Measurements from ENCODE around the gene PAPPA.

PAPPA gene

GRCh38 chr9:116320290-116320689 is 166.7 kb downstream of the PAPPA start:
- H3K4me1 ChIP-seq (ENCODE audit: control insufficient read depth, insufficient read depth, low read length) = no peaks in the 10 kb centered on the region
- TF ChIP-seq ZNF433 (tag by site-specific recombination; IDR thresholded peaks at IDR 0.05; ENCODE audit: low read depth) (no peak), SP7 (tag by site-specific recombination; IDR thresholded peaks at IDR 0.05) (no peak), SCRT1 (tag by site-specific recombination; IDR thresholded peaks at IDR 0.05; ENCODE audit: borderline replicate concordance) (no peak), ZNF169 (tag by site-specific recombination; IDR thresholded peaks at IDR 0.05) (no peak), ZNF677 (tag by site-specific recombination; IDR thresholded peaks at IDR 0.05) (no peak), SP3 (tag by site-specific recombination; IDR thresholded peaks at IDR 0.05) (no peak), TSHZ1 (tag by site-specific recombination; IDR thresholded peaks at IDR 0.05; ENCODE audit: borderline replicate concordance) (no peak), ZNF37A (tag by site-specific recombination; IDR thresholded peaks at IDR 0.05) (no peak), YY1 (tag by site-specific recombination; IDR thresholded peaks at IDR 0.05) (no peak), ZNF747 (tag by site-specific recombination; IDR thresholded peaks at IDR 0.05) (no peak), ZNF423 (tag by site-specific recombination; IDR thresholded peaks at IDR 0.05) (no peak), ZNF670 (tag by site-specific recombination; IDR thresholded peaks at IDR 0.05; ENCODE audit: low read depth) (no peak), OVOL3 (tag by site-specific recombination; IDR thresholded peaks at IDR 0.05) (no peak), ZNF830 (tag by site-specific recombination; IDR thresholded peaks at IDR 0.05; ENCODE audit: low read depth) (no peak), IKZF3 (tag by site-specific recombination; IDR thresholded peaks at IDR 0.05) (no peak)
- TF ChIP-seq, protein P1, sequence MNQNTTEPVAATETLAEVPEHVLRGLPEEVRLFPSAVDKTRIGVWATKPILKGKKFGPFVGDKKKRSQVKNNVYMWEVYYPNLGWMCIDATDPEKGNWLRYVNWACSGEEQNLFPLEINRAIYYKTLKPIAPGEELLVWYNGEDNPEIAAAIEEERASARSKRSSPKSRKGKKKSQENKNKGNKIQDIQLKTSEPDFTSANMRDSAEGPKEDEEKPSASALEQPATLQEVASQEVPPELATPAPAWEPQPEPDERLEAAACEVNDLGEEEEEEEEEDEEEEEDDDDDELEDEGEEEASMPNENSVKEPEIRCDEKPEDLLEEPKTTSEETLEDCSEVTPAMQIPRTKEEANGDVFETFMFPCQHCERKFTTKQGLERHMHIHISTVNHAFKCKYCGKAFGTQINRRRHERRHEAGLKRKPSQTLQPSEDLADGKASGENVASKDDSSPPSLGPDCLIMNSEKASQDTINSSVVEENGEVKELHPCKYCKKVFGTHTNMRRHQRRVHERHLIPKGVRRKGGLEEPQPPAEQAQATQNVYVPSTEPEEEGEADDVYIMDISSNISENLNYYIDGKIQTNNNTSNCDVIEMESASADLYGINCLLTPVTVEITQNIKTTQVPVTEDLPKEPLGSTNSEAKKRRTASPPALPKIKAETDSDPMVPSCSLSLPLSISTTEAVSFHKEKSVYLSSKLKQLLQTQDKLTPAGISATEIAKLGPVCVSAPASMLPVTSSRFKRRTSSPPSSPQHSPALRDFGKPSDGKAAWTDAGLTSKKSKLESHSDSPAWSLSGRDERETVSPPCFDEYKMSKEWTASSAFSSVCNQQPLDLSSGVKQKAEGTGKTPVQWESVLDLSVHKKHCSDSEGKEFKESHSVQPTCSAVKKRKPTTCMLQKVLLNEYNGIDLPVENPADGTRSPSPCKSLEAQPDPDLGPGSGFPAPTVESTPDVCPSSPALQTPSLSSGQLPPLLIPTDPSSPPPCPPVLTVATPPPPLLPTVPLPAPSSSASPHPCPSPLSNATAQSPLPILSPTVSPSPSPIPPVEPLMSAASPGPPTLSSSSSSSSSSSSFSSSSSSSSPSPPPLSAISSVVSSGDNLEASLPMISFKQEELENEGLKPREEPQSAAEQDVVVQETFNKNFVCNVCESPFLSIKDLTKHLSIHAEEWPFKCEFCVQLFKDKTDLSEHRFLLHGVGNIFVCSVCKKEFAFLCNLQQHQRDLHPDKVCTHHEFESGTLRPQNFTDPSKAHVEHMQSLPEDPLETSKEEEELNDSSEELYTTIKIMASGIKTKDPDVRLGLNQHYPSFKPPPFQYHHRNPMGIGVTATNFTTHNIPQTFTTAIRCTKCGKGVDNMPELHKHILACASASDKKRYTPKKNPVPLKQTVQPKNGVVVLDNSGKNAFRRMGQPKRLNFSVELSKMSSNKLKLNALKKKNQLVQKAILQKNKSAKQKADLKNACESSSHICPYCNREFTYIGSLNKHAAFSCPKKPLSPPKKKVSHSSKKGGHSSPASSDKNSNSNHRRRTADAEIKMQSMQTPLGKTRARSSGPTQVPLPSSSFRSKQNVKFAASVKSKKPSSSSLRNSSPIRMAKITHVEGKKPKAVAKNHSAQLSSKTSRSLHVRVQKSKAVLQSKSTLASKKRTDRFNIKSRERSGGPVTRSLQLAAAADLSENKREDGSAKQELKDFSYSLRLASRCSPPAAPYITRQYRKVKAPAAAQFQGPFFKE (tag by site-specific recombination; IDR thresholded peaks at IDR 0.05; ENCODE audit: borderline replicate concordance) = no peak
- H3K27ac ChIP-seq (ENCODE audit: extremely low read depth, low read depth, low read length) = no peak overlapping the region
- ChIA-PET POLR2A (no interaction called here), CTCF (no interaction called here)
- H3K4me3 ChIP-seq (ENCODE audit: low read depth, low read length) = no peak overlapping the region
- H3K9me3 ChIP-seq (ENCODE audit: control insufficient read depth, insufficient read depth, low read depth, low read length) = no peaks in the 10 kb centered on the region
- no peaks in the 10 kb centered on the region for H3K36me3 ChIP-seq (ENCODE audit: control insufficient read depth in 2 of 2, insufficient read depth in 1 of 2, low read length in 2 of 2)

- Histone ChIP-seq H3K4me3 (ENCODE audit: low read depth, low read length) (no peak overlapping the region), H3K27ac (ENCODE audit: extremely low read depth, low read depth, low read length) (no peak overlapping the region), H3K9me3 (ENCODE audit: control insufficient read depth, insufficient read depth, low read depth, low read length) (no peaks in the 10 kb centered on the region), H3K36me3 (ENCODE audit: control insufficient read depth in 2 of 2, insufficient read depth in 1 of 2, low read length in 2 of 2) (no peaks in the 10 kb centered on the region), H3K4me1 (ENCODE audit: control insufficient read depth, insufficient read depth, low read length) (no peaks in the 10 kb centered on the region)
- POLR2A ChIA-PET = no interaction called here
- no peak for TF ChIP-seq ZNF138 (tag by site-specific recombination; IDR thresholded peaks at IDR 0.05; ENCODE audit: borderline replicate concordance)
- CTCF ChIA-PET = no interaction called here
These were observed 168.9 kb downstream of the PAPPA start for GRCh38 chr9:116322521-116322920.

Measured in HEK293 (cell line).